WTC11 (cell line): ENCODE measurements around the gene DUSP9. TPM values are rescaled to one million over a fixed set of nuclear protein-coding genes. Genes with fewer than 3 reads are reported as not detected.

Experiments used
- ATAC-seq: fragments of 200-7000 bp; cut with Tn5 transposase; 2 replicates; pipeline ENCODE4 v1.10.0; 2021; ENCODE audit warnings: mild to moderate bottlenecking, moderate library complexity
- CTCF ChIA-PET: fragments of 300-600 bp; sonication (Branson Sonifier 250); formaldehyde crosslinking; loops from one replicate; lab custom pipeline; 2021; ENCODE audit warnings: antibody characterized with exemption; lab: Charles Lee
- POLR2A ChIA-PET: fragments of 350-600 bp; sonication (Branson Sonifier 250); formaldehyde crosslinking; loops from one replicate; lab custom pipeline; 2021; ENCODE audit warnings: antibody characterized with exemption; lab: Charles Lee
- DNase-seq: peaks from one replicate; pipeline ENCODE4 v3.0.0; 2021; ENCODE audit warnings: low spot score
- H3K27ac Mint-ChIP-seq: 2 replicates; pipeline ENCODE4 v1.8.0; 2021; ENCODE audit warnings: mixed read lengths
- H3K27me3 Mint-ChIP-seq: 2 replicates; pipeline ENCODE4 v1.8.0; 2021; ENCODE audit warnings: low read depth, mild to moderate bottlenecking, moderate library complexity, mixed read lengths
- H3K36me3 Mint-ChIP-seq: 2 replicates; pipeline ENCODE4 v1.8.0; 2021; ENCODE audit warnings: mixed read lengths
- H3K4me1 Mint-ChIP-seq: 2 replicates; pipeline ENCODE4 v1.8.0; 2022; ENCODE audit warnings: mixed read lengths
- H3K4me3 Mint-ChIP-seq: 2 replicates; pipeline ENCODE4 v1.8.0; 2021; ENCODE audit warnings: mild to moderate bottlenecking, moderate library complexity, mixed read lengths
- H3K9me3 Mint-ChIP-seq: 2 replicates; pipeline ENCODE4 v1.8.0; 2021; ENCODE audit warnings: mixed read lengths
- FOXP1 ChIP-seq: sonication (generic); formaldehyde crosslinking; IDR thresholded peaks from 2 replicates; pipeline ENCODE4 v1.8.0; 2022; ENCODE audit warnings: missing genetic modification reagents, mild to moderate bottlenecking, moderate library complexity, borderline replicate concordance
- JAZF1 ChIP-seq: fragments of 250-450 bp; sonication (Bioruptor Pico); IDR thresholded peaks from 2 replicates; pipeline ENCODE4 v1.9.0; 2021; ENCODE audit warnings: moderate library complexity, mild to moderate bottlenecking, inconsistent platforms
- NFATC4 ChIP-seq: fragments of 250-450 bp; sonication (Bioruptor Pico); IDR thresholded peaks from 2 replicates; pipeline ENCODE4 v1.9.0; 2021; ENCODE audit warnings: mild to moderate bottlenecking
- NR1H2 ChIP-seq: sonication (generic); formaldehyde crosslinking; IDR thresholded peaks from 2 replicates; pipeline ENCODE4 v1.9.0; 2021; ENCODE audit warnings: mild to moderate bottlenecking, moderate library complexity, missing genetic modification reagents
- RORB ChIP-seq: fragments of 250-450 bp; sonication (Bioruptor Pico); IDR thresholded peaks from 2 replicates; pipeline ENCODE4 v1.9.0; 2021; ENCODE audit warnings: mild to moderate bottlenecking
- SMAD3 ChIP-seq: sonication (generic); formaldehyde crosslinking; IDR thresholded peaks from 2 replicates; pipeline ENCODE4 v1.8.0; 2022; ENCODE audit warnings: missing genetic modification reagents, mild to moderate bottlenecking, borderline replicate concordance
- SP1 ChIP-seq: sonication (generic); formaldehyde crosslinking; conservative IDR thresholded peaks from 2 replicates; pipeline ENCODE4 v1.8.1; 2022; ENCODE audit warnings: missing genetic modification reagents
- ZNF138 ChIP-seq: sonication (generic); formaldehyde crosslinking; conservative IDR thresholded peaks from 2 replicates; pipeline ENCODE4 v1.8.1; 2022; ENCODE audit warnings: mild to moderate bottlenecking, moderate library complexity, missing genetic modification reagents
- ZNF263 ChIP-seq: sonication (generic); formaldehyde crosslinking; IDR thresholded peaks from 2 replicates; pipeline ENCODE4 v1.8.1; 2022; ENCODE audit warnings: low read depth, mild to moderate bottlenecking, moderate library complexity, missing genetic modification reagents
- ZNF423 ChIP-seq: fragments of 250-450 bp; sonication (Bioruptor Pico); IDR thresholded peaks from 2 replicates; pipeline ENCODE4 v2.1.2; 2022; ENCODE audit warnings: mild to moderate bottlenecking, moderate library complexity
- total RNA-seq: library from RNA; stranded (reverse); gene quantifications from 3 replicates; pipeline ENCODE4 v1.2.3, GENCODE V29; 2021
- TF ChIP-seq, protein P1 (sequence below): fragments of 250-450 bp; sonication (Bioruptor Pico); IDR thresholded peaks from 2 replicates; pipeline ENCODE4 v1.9.0; 2021; ENCODE audit warnings: mild to moderate bottlenecking
- TF ChIP-seq, protein P2 (sequence below): sonication (generic); formaldehyde crosslinking; IDR thresholded peaks from 2 replicates; pipeline ENCODE4 v1.8.1; 2023; ENCODE audit warnings: mild to moderate bottlenecking, missing genetic modification reagents, moderate library complexity
- TF ChIP-seq, protein P3 (sequence below): fragments of 200-600 bp; IDR thresholded peaks from 2 replicates; pipeline ENCODE4 v1.8.0; 2022; ENCODE audit warnings: antibody characterized with exemption
- TF ChIP-seq, protein P4 (sequence below): sonication (generic); formaldehyde crosslinking; IDR thresholded peaks from 2 replicates; pipeline ENCODE4 v1.8.0; 2022; ENCODE audit warnings: mild to moderate bottlenecking, missing genetic modification reagents

The DUSP9 gene
- total RNA-seq, 1 experiment from 2014 or later, result 2.5 TPM

DNA sequence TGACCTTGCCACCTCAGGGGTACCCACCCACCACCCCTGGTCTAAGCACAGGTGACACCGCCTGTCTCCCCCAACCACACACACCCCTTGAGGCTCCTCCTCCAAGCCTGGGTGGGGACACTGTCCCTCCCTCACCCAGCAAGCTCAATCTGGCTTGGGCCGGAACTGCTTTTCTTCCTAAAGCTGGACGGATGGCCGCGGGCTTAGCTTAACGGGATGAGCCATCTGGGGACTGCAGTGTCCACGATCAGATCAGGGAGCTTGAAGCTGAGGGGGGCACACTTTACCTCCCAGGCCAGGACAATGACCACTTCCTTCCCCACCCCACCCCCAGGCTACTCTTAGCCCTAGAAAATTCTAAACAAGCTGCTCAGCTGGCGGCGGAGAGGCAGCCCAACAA, 39.7 kb downstream of the DUSP9 start:
- ATAC-seq (no peak), DNase-seq (peak; percentile 34)
- Mint-ChIP-seq H3K36me3 (peaks cover 6% of the 10 kb centered on the region), H3K4me3 (peak overlapping the region; percentile 53), H3K27me3 (no peaks in the 10 kb centered on the region; the same call in 1 of the 2 replicates), H3K4me1 (peaks cover 18% of the 10 kb centered on the region), H3K27ac (peak overlapping the region; percentile 85), H3K9me3 (peaks cover 5% of the 10 kb centered on the region)
- TF ChIP-seq NFATC4 (CRISPR knock-in tag) (no peak), JAZF1 (CRISPR knock-in tag) (no peak), NR1H2 (CRISPR knock-in tag) (no peak), SP1 (CRISPR knock-in tag) (no peak)
- TF ChIP-seq, protein P1, sequence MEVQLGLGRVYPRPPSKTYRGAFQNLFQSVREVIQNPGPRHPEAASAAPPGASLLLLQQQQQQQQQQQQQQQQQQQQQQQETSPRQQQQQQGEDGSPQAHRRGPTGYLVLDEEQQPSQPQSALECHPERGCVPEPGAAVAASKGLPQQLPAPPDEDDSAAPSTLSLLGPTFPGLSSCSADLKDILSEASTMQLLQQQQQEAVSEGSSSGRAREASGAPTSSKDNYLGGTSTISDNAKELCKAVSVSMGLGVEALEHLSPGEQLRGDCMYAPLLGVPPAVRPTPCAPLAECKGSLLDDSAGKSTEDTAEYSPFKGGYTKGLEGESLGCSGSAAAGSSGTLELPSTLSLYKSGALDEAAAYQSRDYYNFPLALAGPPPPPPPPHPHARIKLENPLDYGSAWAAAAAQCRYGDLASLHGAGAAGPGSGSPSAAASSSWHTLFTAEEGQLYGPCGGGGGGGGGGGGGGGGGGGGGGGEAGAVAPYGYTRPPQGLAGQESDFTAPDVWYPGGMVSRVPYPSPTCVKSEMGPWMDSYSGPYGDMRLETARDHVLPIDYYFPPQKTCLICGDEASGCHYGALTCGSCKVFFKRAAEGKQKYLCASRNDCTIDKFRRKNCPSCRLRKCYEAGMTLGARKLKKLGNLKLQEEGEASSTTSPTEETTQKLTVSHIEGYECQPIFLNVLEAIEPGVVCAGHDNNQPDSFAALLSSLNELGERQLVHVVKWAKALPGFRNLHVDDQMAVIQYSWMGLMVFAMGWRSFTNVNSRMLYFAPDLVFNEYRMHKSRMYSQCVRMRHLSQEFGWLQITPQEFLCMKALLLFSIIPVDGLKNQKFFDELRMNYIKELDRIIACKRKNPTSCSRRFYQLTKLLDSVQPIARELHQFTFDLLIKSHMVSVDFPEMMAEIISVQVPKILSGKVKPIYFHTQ (CRISPR knock-in tag), result no peak
- ChIA-PET POLR2A (interaction anchor here (0.7 to 1.3 kb wide), 2 partner anchors 13 to 88 kb away, joined by 3 to 4 read pairs; partner anchors contain the start of genes CCNQ and PNCK), CTCF (interaction anchor here (0.7 to 4.9 kb wide), 11 partner anchors 16 to 280 kb away, joined by 3 to 143 read pairs (median 4); partner anchors contain the start of genes CCNQ and PNCK)

DNA sequence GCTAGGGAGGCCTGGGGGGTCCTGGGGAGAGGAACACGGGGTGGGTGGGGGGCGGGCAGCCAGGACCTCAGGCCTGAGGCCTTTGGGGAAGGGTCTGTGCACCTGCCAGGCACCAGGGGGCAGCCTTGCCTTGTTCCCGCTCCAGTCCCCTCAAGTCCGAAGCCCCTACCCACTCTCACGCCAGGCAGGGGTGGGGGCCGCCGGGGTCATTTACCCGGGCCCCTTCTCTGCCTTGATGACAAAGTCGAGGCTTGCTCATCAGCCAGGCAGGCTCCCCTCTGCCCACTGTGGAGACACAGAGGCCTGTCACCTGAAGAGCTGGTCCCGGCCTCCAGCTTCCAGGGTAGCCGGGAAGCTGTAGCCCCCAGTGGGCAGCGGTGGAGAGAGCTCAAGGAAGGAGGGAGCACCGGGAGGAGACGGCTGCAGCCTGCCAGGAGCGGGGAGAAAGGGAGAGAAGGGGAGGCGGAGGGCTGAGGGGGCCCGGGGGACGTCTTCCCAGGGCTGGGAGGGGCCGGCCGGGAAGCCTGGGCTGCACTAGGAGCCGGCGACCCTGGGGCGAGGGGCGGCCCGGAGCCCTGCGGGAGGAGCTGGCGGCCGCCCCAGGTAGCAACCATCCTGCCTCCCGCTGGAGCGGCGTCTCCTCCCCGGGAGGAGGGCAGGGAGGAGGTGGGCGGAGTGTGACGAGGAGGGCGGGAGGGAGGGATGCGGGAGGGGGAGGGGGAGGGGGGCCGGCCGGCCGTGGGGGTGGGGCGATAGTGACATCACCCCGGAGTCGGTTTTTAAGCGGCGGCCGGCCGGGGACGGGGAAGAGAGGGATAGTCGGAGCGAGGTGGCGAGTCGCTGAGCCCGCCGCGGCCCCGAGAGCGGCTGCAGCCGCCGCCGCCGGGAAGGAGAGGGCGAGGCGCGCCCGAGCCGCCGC, 40.4 kb downstream of the DUSP9 start, which contains the start of gene SLC6A8:
TSS of gene SLC6A8 (plus strand) at position 806 of the 919 bp plus-strand sequence. CDS start 649 bp downstream, outside the sequence.
- Mint-ChIP-seq H3K36me3 (peaks cover 6% of the 10 kb centered on the region), H3K27me3 (no peaks in the 10 kb centered on the region; the same call in 1 of the 2 replicates), H3K4me3 (peak within 1 kb of the TSS; percentile 61), H3K4me1 (peaks cover 18% of the 10 kb centered on the region), H3K27ac (peak within 1 kb of the TSS; percentile 85), H3K9me3 (peaks cover 5% of the 10 kb centered on the region)
- CTCF ChIA-PET, result interaction anchor here (0.6 to 4.9 kb wide), 11 partner anchors 17 to 279 kb away, joined by 3 to 143 read pairs (median 4); partner anchors contain the start of genes CCNQ and PNCK
- DNase-seq (peak; percentile 65), ATAC-seq (peak; percentile 38)
- POLR2A ChIA-PET, result interaction anchor here (0.7 to 1.3 kb wide), 2 partner anchors 14 to 89 kb away, joined by 3 to 4 read pairs; partner anchors contain the start of genes CCNQ and PNCK
- TF ChIP-seq, protein P2, sequence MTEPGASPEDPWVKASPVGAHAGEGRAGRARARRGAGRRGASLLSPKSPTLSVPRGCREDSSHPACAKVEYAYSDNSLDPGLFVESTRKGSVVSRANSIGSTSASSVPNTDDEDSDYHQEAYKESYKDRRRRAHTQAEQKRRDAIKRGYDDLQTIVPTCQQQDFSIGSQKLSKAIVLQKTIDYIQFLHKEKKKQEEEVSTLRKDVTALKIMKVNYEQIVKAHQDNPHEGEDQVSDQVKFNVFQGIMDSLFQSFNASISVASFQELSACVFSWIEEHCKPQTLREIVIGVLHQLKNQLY (CRISPR knock-in tag), result no peak
- TF ChIP-seq SMAD3 (CRISPR knock-in tag) (no peak), ZNF263 (CRISPR knock-in tag) (peak; percentile 68; the same call in 1 of the 2 replicates), ZNF138 (CRISPR knock-in tag) (no peak), ZNF423 (CRISPR knock-in tag) (peak; percentile 38; the same call in 1 of the 2 replicates), RORB (no peak), FOXP1 (CRISPR knock-in tag) (no peak)
- TF ChIP-seq, protein P3, sequence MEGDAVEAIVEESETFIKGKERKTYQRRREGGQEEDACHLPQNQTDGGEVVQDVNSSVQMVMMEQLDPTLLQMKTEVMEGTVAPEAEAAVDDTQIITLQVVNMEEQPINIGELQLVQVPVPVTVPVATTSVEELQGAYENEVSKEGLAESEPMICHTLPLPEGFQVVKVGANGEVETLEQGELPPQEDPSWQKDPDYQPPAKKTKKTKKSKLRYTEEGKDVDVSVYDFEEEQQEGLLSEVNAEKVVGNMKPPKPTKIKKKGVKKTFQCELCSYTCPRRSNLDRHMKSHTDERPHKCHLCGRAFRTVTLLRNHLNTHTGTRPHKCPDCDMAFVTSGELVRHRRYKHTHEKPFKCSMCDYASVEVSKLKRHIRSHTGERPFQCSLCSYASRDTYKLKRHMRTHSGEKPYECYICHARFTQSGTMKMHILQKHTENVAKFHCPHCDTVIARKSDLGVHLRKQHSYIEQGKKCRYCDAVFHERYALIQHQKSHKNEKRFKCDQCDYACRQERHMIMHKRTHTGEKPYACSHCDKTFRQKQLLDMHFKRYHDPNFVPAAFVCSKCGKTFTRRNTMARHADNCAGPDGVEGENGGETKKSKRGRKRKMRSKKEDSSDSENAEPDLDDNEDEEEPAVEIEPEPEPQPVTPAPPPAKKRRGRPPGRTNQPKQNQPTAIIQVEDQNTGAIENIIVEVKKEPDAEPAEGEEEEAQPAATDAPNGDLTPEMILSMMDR, result peak; percentile 31; the same call in 1 of the 2 replicates
- TF ChIP-seq, protein P4, sequence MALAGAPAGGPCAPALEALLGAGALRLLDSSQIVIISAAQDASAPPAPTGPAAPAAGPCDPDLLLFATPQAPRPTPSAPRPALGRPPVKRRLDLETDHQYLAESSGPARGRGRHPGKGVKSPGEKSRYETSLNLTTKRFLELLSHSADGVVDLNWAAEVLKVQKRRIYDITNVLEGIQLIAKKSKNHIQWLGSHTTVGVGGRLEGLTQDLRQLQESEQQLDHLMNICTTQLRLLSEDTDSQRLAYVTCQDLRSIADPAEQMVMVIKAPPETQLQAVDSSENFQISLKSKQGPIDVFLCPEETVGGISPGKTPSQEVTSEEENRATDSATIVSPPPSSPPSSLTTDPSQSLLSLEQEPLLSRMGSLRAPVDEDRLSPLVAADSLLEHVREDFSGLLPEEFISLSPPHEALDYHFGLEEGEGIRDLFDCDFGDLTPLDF (CRISPR knock-in tag), result no peak
